Measurements from ENCODE around the gene SUGP2.

Gene SUGP2

DNA sequence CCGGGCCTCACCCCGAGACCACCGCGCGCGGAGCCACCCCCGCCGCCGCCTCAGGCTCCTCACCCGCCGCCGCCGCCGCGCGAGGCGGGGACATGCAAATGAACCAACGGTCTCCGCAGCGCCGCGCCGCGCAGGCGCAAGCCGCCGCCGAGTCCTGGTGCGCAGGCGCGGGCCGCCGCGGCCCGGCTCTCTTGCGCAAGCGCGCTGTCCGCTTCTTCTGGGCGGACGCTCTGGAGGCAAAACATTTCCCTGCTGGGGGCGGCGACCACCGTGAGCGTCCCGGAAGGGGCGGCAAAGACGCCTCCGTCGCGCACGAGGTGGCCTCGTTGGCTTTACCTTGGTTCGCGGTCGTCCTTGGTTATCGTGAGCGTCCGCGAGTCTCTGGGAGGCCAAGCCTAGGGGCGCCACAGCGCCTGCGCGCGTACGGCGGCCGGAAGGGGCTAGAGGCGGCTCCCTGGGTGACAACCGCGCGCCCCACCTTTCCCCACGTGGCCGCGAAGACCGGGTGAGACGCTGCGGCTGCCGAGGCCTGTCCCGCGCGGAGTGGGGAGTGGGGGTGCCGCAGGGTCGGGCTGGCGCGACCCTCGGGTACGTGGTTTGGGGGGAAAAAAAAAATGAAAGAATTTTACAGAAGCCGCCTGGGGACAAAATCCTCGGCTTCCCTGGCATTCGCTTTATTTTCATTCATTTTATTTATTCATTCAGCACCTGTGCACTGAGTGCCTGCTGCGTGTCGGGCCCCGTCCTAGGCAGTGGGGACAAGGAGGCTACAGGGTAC lies at the start of gene SUGP2, which contains the start of gene ARMC6:
SUGP2 (minus strand) TSS at position 92 of the 778 bp plus-strand sequence. CDS start 2,446 bp downstream, outside the sequence.
ARMC6 (plus strand) TSS at position 178 of the 778 bp plus-strand sequence. CDS start 607 bp downstream, outside the sequence.
- Mint-ChIP-seq H3K9me3 (no peaks in the 10 kb centered on the region), H3K4me3 (peak within 1 kb of the TSS; percentile 94 to 99), H3K4me1 (peaks cover 28% of the 10 kb centered on the region), H3K27ac (peak within 1 kb of the TSS; percentile 98), H3K27me3 (no peaks in the 10 kb centered on the region)
- DNase-seq (peak; percentile 91 to 93), ATAC-seq (peak; percentile 91)

DNA sequence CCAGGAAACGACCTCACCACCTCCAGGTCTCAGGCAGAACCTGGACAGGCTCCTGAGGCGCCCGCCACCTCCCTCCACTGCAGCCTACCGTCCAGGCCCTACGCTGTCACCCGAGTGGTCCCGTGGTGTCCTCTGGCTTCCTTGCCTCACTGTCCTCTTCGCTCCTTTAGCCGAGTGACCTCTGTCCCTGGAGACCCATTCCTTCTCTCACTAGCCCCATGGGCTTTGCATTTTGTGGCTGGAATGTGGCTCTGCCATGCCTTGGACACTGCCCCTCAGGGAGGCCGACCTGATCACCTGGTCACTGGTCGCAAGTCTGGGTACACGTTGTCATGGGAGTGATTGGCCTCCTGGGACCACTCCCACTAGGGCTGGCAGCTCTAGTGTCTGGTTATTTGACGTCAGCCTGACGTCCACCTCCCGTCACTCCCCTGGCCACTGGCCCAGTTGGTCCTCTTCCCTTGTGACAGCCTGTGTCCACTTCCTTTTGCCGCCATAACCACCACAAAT lies 48.4 kb upstream of the SUGP2 start:
- no peaks in the 10 kb centered on the region for H3K9me3 Mint-ChIP-seq
- ATAC-seq (no peak), DNase-seq (no peak)
- H3K4me1 Mint-ChIP-seq, result no peaks in the 10 kb centered on the region
- no peak overlapping the region for H3K27ac Mint-ChIP-seq
- H3K27me3 Mint-ChIP-seq, result no peaks in the 10 kb centered on the region
- no peak overlapping the region for H3K4me3 Mint-ChIP-seq

DNA sequence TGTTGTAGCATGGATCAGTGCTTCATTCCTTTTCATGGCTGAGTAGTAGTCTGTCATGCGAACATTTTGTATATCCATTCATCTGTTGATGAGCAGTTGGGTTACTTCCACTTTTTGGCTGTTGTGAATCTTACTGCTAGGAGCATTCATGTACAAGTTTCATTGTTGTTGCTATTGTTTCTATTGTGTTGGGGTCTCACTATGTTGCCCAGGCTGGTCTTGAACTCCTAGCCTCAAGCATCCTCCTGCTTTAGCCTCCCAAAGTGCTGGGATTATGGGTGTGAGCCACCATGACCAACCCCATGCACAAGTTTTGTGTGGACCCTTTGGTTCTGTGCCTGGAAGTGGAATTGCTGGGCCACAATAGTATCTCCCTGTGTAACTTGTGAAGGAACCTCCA lies 46.3 kb upstream of the SUGP2 start:
- ATAC-seq (no peak), DNase-seq (no peak)
- Mint-ChIP-seq H3K9me3 (no peaks in the 10 kb centered on the region), H3K27ac (no peak overlapping the region), H3K27me3 (no peaks in the 10 kb centered on the region), H3K4me3 (no peak overlapping the region), H3K4me1 (peaks cover 9% of the 10 kb centered on the region)

DNA sequence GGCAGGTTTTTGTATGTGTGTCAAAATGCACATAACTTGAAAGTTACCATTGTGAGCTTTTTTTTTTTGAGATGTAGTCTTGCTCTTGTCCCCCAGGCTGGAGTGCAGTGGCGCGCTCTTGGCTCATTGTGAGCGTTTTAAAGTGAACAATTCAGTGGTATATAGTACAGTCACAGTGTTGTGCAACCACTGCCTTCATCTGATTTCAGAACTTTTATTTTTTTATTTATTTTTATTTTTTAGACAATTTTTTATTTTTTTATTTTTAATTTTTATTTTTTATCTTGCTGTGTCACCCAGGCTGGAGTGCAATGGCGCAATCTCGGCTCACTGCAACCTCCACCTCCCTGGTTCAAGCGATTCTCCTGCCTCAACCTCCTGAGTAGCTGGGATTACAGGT lies 45.5 kb upstream of the SUGP2 start:
- peaks cover 9% of the 10 kb centered on the region for H3K4me1 Mint-ChIP-seq
- no peak overlapping the region for H3K27ac Mint-ChIP-seq
- no peak for ATAC-seq
- DNase-seq, result no peak
- no peaks in the 10 kb centered on the region for H3K9me3 Mint-ChIP-seq
- H3K4me3 Mint-ChIP-seq, result no peak overlapping the region
- no peaks in the 10 kb centered on the region for H3K27me3 Mint-ChIP-seq

DNA sequence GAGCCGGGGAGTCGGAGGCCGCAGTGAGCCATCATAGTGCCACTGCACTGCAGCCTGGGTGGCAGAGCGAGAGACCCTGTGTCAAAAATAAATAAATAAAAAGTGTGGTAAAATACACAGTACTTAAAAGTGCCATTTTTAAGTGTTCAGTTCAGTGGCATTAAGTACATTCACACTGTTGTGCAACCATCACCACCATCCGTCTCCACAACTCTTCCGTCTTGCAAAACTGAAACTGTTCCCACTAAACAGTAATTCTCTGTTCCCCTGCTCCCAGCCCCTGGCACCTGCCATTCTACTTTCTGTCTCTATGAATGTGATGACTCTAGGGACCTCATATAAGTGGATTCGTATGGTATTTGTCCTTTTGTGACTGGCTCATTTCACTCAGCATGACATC lies 43.8 kb upstream of the SUGP2 start:
- no peak overlapping the region for H3K27ac Mint-ChIP-seq
- no peak overlapping the region for H3K4me3 Mint-ChIP-seq
- H3K4me1 Mint-ChIP-seq, result peaks cover 17% of the 10 kb centered on the region

GRCh38 chr19:19076476-19076875 lies 43.2 kb upstream of the SUGP2 start:
- ATAC-seq, result no peak
- no peak for DNase-seq
- H3K27me3 Mint-ChIP-seq, result no peaks in the 10 kb centered on the region
- H3K4me3 Mint-ChIP-seq, result no peak overlapping the region
- H3K9me3 Mint-ChIP-seq, result no peaks in the 10 kb centered on the region
- H3K27ac Mint-ChIP-seq, result no peak overlapping the region
- peaks cover 17% of the 10 kb centered on the region for H3K4me1 Mint-ChIP-seq

More for the DNA sequence above, 43.8 kb upstream of the SUGP2 start:
- no peak for DNase-seq
- Mint-ChIP-seq H3K9me3 (no peaks in the 10 kb centered on the region), H3K27me3 (no peaks in the 10 kb centered on the region)
- ATAC-seq, result no peak

DNA sequence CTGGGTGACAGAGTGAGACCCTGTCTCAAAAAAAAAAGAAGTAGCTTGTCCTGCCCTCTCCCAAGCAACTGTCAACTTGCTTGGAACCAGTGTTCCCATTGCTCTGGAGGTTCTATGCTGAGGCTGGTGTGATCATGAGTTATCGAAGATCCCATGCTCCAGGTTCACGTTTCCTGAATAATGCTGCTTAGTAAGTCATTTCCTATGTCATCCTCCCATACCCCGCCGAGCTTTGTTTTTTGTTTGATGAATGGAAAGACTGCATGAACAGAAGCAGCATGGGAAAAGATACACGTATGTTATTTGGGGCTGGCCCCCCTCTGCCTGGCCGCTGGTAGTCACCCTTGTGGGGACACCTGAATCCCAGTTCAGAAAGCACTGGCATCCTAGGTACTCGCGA lies 41.8 kb upstream of the SUGP2 start:
- no peak for DNase-seq
- no peaks in the 10 kb centered on the region for H3K27me3 Mint-ChIP-seq
- no peaks in the 10 kb centered on the region for H3K9me3 Mint-ChIP-seq
- no peak overlapping the region for H3K4me3 Mint-ChIP-seq
- H3K27ac Mint-ChIP-seq, result no peak overlapping the region
- peaks cover 17% of the 10 kb centered on the region for H3K4me1 Mint-ChIP-seq
- no peak for ATAC-seq

GRCh38 chr19:19074196-19074882 lies 41.0 kb upstream of the SUGP2 start:
- H3K27ac Mint-ChIP-seq, result no peak overlapping the region
- H3K9me3 Mint-ChIP-seq, result no peaks in the 10 kb centered on the region
- DNase-seq (no peak), ATAC-seq (no peak)
- no peaks in the 10 kb centered on the region for H3K27me3 Mint-ChIP-seq
- H3K4me3 Mint-ChIP-seq, result no peak overlapping the region
- H3K4me1 Mint-ChIP-seq, result peaks cover 21% of the 10 kb centered on the region

- Mint-ChIP-seq H3K4me1 (peaks cover 30% of the 10 kb centered on the region), H3K27me3 (no peaks in the 10 kb centered on the region), H3K4me3 (no peak overlapping the region), H3K27ac (no peak overlapping the region), H3K9me3 (no peaks in the 10 kb centered on the region)
- ATAC-seq (no peak), DNase-seq (no peak)
Measured at GRCh38 chr19:19071897-19072296, 38.6 kb upstream of the SUGP2 start.

DNA sequence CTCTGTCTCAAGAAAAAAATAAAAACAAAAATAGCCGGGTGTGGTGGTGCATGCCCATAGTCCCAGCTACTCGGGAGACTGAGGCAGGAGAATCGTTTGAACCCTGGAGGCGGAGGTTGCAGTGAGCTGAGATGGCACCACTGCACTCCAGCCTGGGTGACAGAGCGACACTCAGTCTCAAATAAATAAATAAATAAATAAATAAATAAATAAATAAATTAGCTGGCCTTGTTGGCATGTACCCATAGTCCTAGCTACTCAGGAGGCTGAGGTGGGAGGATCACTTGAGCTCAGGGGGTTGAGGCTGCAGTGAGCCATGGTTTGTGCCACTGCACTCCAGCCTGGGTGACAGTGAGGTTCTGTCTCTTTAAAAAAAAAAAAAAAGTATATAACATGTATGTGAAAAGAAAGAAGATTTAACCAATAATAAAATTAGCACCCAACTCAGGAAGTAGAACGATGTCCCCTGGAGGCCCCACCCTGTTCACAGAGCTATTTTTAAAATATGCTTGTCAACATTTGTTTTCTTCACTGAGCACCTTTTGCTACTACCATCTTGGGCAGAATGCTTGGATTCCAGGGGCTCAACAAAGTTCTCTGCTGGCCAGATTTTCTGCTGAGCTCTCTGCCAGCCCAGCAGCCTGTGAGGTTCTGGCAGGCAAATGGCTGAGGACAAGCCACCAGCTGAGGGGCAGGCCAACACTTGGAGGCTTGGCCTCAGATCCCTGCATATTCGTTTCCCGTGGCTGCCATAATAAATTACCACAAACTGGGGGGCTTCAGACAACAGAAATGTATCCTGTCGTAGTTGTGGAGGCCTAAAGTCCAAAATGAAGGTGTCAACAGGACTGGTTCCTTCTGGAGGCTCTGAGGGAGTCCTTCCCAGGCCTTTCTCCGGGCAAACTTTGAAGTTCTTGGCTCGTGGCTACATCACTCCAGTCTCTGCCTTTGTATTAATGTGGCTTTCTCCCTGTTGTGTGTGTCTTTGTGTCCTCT lies 35.6 kb upstream of the SUGP2 start:
- no peak overlapping the region for H3K27ac Mint-ChIP-seq
- no peak for DNase-seq
- H3K27me3 Mint-ChIP-seq, result no peaks in the 10 kb centered on the region
- no peak overlapping the region for H3K4me3 Mint-ChIP-seq
- peaks cover 39% of the 10 kb centered on the region for H3K4me1 Mint-ChIP-seq
- no peak for ATAC-seq
- H3K9me3 Mint-ChIP-seq, result no peaks in the 10 kb centered on the region

DNA sequence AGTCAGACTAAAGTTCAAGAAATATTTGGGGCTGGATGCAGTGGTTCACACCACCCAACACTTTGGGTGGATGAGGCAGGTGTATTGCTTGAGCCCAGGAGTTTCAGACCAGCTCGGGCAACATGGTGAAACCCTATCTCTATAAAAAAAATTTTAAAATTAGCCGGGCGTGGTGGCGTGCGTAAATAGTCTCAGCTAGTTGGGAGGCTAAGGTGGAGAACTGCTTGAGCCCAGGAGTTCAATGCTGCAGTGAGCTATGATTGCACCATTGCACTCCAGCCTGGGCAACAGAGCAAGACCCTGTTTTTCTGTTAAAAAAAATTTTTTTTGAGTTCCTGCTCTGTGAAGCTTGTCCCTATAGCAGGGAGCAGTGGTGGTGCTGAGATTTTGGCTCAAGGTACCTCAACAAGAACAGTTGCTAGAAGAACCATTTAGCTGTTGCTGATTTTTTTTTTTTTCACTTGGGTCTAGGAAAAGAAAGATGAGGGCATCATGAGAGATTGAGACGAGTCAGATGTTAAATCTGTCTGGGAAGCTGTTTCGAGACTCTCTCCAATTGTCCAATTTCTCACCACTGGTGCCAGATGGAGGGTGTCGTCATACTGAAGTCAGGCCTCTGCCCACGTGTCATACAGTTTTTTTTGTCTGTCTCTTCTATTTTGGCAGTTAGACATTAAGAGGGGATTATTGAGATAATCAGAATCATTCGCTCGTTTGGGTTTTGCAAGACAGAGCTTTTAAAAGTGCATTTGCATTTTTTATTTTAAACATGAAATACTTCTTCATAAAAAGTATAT lies 34.2 kb upstream of the SUGP2 start:
- ATAC-seq (no peak), DNase-seq (no peak)
- Mint-ChIP-seq H3K27ac (no peak overlapping the region), H3K4me3 (no peak overlapping the region), H3K4me1 (peaks cover 40% of the 10 kb centered on the region), H3K9me3 (no peaks in the 10 kb centered on the region), H3K27me3 (no peaks in the 10 kb centered on the region)

DNA sequence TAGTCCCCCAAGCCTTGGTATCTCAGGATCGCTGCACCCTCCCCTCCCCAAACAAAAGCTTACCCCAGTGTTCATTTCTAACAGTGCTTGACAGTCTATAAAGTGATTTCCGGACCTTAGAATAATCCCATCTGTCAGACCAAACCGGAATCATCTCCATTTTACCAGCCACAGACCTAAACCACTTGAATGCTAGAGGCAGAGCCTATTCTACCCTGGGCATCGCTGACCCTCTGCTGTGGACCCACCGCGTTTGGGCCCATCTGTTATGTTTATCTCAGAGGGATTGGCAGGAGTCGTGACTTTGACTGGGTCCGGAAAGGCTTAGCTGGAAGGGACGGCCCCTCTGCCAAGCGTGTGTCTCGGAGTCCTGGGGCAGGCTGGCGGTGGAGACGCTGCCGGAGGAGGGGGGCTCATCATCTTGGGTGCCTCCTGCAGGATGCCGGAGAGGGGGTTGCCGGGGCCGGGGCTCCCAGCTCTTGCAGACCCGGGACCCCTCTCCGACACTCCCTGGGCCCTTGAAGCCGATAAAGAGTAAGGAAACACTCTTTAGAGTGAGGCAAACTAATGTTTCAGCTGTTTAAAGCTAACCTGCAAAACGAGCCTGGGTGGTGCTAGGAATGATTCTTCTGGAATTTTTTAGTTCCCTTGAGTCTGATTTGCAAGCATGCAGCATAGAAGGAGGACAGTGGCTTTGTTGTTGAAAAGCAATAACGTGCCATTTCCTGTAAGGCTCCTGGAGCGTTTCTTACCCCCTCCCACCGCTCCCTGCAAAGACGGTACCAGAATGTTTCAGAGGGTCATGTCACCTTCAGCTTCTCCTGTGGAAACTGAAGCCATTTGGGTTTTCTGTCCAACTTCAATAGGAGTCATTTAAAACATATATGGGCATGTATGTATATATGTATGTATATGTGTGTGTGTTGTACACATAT lies 31.8 kb upstream of the SUGP2 start:
- Mint-ChIP-seq H3K27ac (peak overlapping the region; percentile 73 to 96), H3K4me1 (peaks cover 46% of the 10 kb centered on the region), H3K4me3 (peak overlapping the region; percentile 91 to 92), H3K9me3 (no peaks in the 10 kb centered on the region), H3K27me3 (no peaks in the 10 kb centered on the region)
- no peak for ATAC-seq
- peak; percentile 16 to 33 for DNase-seq

DNA sequence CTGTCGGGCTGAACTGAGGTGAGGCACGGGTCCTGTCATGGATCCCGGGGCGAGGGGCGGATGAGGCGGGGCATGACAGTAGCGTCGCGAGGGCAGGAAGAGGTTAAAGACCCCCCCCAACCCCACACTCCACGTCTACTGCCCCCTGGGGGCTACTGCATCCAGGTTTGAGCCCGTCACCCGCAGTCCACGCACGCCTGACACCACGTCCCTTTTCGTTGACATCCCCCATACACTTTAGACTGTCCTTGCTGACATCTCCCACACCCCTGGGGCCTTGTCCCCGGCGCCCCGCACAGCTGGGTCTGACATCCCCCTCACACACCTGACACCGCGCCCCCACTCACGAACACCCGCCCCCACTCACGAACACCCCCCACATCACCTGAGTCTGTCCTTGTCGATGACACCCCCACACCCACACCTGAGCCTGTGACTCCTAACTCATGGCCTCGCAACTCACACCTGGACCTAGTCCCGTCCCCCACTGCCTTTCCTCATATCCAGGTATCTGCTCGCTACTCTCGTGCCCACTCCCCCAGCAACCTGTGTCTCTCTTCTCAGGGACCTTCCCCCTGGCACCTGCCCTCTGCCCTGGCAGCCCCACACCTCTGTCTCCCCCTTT lies 30.9 kb upstream of the SUGP2 start:
- Mint-ChIP-seq H3K27me3 (no peaks in the 10 kb centered on the region), H3K27ac (peak overlapping the region; percentile 73 to 96), H3K9me3 (no peaks in the 10 kb centered on the region), H3K4me1 (peaks cover 41% of the 10 kb centered on the region), H3K4me3 (peak overlapping the region; percentile 91 to 92)
- ATAC-seq (peak; percentile 49), DNase-seq (no peak)

All from stimulated activated naive CD8-positive, alpha-beta T cell treated with anti-CD3 and anti-CD28 coated beads, Interleukin-15, amount 100 ng/mL, for 72 hours (primary cell).